Liver (tissue), 3 donors: Measurements from ENCODE around the gene CDH4.

Source experiments
- CTCF ChIP-seq: fragments of 150-350 bp; IDR thresholded peaks from 2 replicates; pipeline ENCODE4 v1.5.1; 2017; ENCODE audit warnings: improper control_type of control experiment, low read depth, low read length; ENCODE audit not compliant: missing input control
- EGR1 ChIP-seq, 2 donors: IDR thresholded peaks; 2 replicates each; pipeline ENCODE4 v1.6.1; 2016 to 2018; ENCODE audit warnings: antibody characterized with exemption in 2 of 2, low read depth in 2 of 2
- FOXA1 ChIP-seq: IDR thresholded peaks from 2 replicates; pipeline ENCODE4 v1.6.1; 2016; ENCODE audit warnings: antibody characterized with exemption
- REST ChIP-seq: IDR thresholded peaks from 2 replicates; pipeline ENCODE4 v1.6.1; 2016; ENCODE audit warnings: antibody characterized with exemption, mild to moderate bottlenecking
- RXRA ChIP-seq, 2 donors: IDR thresholded peaks; 2 replicates each; pipeline ENCODE4 v1.6.1; 2017 to 2018; ENCODE audit warnings: antibody characterized with exemption in 2 of 2, mild to moderate bottlenecking in 1 of 2
- YY1 ChIP-seq: IDR thresholded peaks from 2 replicates; pipeline ENCODE4 v1.6.1; 2016; ENCODE audit warnings: antibody characterized with exemption, mild to moderate bottlenecking
- TF ChIP-seq, protein P1 (sequence below): IDR thresholded peaks from 2 replicates; pipeline ENCODE4 v1.6.1; 2016; ENCODE audit warnings: antibody characterized with exemption
- TF ChIP-seq, protein P2 (sequence below): IDR thresholded peaks from 2 replicates; pipeline ENCODE4 v1.6.1; 2016; ENCODE audit warnings: antibody characterized with exemption
- donor health status: healthy.
- donor health status: healthy.

DNA sequence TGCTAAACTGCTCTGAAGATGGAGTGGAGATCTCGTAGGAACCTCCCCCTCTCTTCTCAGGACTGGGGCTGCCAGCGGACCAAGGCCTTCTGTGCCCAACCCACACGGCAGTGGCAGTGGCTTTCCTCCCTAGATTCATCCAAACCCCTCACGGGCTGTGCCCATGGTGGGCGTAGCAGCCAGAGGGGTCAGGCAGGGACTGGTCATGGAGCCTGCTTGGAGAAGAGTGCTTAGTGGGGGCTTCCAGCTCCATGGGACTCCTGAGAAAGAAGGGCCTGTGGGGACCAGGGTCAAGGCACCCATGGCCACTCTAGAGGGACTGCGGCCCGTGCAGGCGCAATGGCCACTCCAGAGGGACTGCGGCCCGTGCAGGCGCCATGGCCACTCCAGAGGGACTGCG is 727.0 kb downstream of the CDH4 start:
- TF ChIP-seq CTCF (no peak), RXRA (IDR thresholded peaks at IDR 0.05) (no peak), FOXA1 (no peak), REST (no peak), EGR1 (IDR thresholded peaks at IDR 0.05; ENCODE audit: low read depth in 2 of 2) (no peak), YY1 (no peak)
- TF ChIP-seq, protein P1, sequence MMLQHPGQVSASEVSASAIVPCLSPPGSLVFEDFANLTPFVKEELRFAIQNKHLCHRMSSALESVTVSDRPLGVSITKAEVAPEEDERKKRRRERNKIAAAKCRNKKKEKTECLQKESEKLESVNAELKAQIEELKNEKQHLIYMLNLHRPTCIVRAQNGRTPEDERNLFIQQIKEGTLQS: no peak
- TF ChIP-seq, protein P2, sequence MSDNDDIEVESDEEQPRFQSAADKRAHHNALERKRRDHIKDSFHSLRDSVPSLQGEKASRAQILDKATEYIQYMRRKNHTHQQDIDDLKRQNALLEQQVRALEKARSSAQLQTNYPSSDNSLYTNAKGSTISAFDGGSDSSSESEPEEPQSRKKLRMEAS: no peak
